Lower leg skin (tissue), 4 donors: ENCODE results near the gene TNFRSF17. TPM values are rescaled to one million over a fixed set of nuclear protein-coding genes. Genes with fewer than 3 reads are reported as not detected.
"Not testable (repeated sequence)": the region's sequence is repeated elsewhere in the genome, so short reads cannot be mapped to it uniquely, and the experiment has no call there.

Source experiments
- DNase-seq, 2 donors: peaks; one replicate each; pipeline ENCODE4 v3.0.0-alpha.2; 2019; ENCODE audit warnings: low spot score in 2 of 2
- H3K4me3 ChIP-seq: fragments of 200-600 bp; sonication (generic); 2 replicates; pipeline ENCODE4 v1.5.1; 2017; ENCODE audit warnings: mild to moderate bottlenecking, low read depth; ENCODE audit not compliant: poor library complexity, severe bottlenecking
- CTCF ChIP-seq, 3 donors: fragments of 450-650 bp; IDR thresholded peaks; one replicate each; pipeline ENCODE4 v1.5.1; 2016; ENCODE audit warnings: antibody characterized with exemption in 3 of 3, mild to moderate bottlenecking in 3 of 3, moderate library complexity in 2 of 3
- POLR2A ChIP-seq, 2 donors: fragments of 450-650 bp; IDR thresholded peaks; one replicate each; pipeline ENCODE4 v1.6.1; 2016 to 2017; ENCODE audit warnings: antibody characterized with exemption in 2 of 2, mild to moderate bottlenecking in 1 of 2, moderate library complexity in 1 of 2
- WGBS, 2 donors: methylation state at CpG; one replicate each; pipeline ENCODE4 v1.1.5; 2018; 5-methylcytosine and 5-hydroxymethylcytosine counted together
- intact Hi-C: fragments of 100-400 bp; cut with DNase I; formaldehyde crosslinking; loops from one replicate; pipeline ENCODE4 v1.15.0; 2023; ENCODE audit warnings: low total_unique reads
- total RNA-seq, 4 donors: library from RNA; depleted of rRNA; stranded (reverse); fragments of >200 nt; gene quantifications; one replicate each; pipeline ENCODE4 v1.1.0, GENCODE V29; 2016

TNFRSF17 gene
- total RNA-seq, 4 donors from 2014 or later = not detected

- intact Hi-C loops = no loop called here
Measured at GRCh38 chr16:11957591-11958395, 7.2 kb upstream of the TNFRSF17 start.

GRCh38 chr16:11962457-11962856, 2.6 kb upstream of the TNFRSF17 start:
- not testable (repeated sequence) for DNase-seq, H3K4me3 ChIP-seq
- intact Hi-C loops = loop anchor here (10.0 kb wide), 1 partner anchor 102 kb away; no protein-coding TSS in a partner anchor
- 85 to 97% methylated on average over 5 of the region's 5 CpGs for WGBS, 2 donors

More at GRCh38 chr16:11957591-11958395, 7.2 kb upstream of the TNFRSF17 start:
- 85 to 90% methylated on average over 10 of the region's 10 CpGs for WGBS, 2 donors
- no peak overlapping the region for H3K4me3 ChIP-seq
- TF ChIP-seq CTCF (IDR thresholded peaks at IDR 0.05) = no peak
- no peak for TF ChIP-seq POLR2A (IDR thresholded peaks at IDR 0.05)
- peak in 1 of 2 donors; percentile 70 for DNase-seq

GRCh38 chr16:11962978-11963377, 2.0 kb upstream of the TNFRSF17 start:
- 92 to 94% methylated on average over 11 of the region's 11 CpGs for WGBS, 2 donors
- intact Hi-C loops = loop anchor here (10.0 kb wide), 1 partner anchor 102 kb away; no protein-coding TSS in a partner anchor
- DNase-seq = peak in 1 of 2 donors; percentile 57
- not testable (repeated sequence) for H3K4me3 ChIP-seq

- no peak for TF ChIP-seq POLR2A (IDR thresholded peaks at IDR 0.05)
- TF ChIP-seq CTCF (IDR thresholded peaks at IDR 0.05) = no peak
- 71 to 82% methylated on average over 6 of the region's 6 CpGs for WGBS, 2 donors
- DNase-seq = peak in 1 of 2 donors; percentile 50
- no peak overlapping the region for H3K4me3 ChIP-seq
- intact Hi-C loops = loop anchor here (10.0 kb wide), 1 partner anchor 101 kb away; no protein-coding TSS in a partner anchor
Measured at GRCh38 chr16:11963706-11964105, 1.3 kb upstream of the TNFRSF17 start.

GRCh38 chr16:11966173-11966572, 1.2 kb downstream of the TNFRSF17 start:
- 85 to 89% methylated on average over 7 of the region's 7 CpGs for WGBS, 2 donors
- intact Hi-C loops = loop anchor here (10.0 kb wide), 1 partner anchor 99 kb away; no protein-coding TSS in a partner anchor
- DNase-seq = no peak
- no peak for TF ChIP-seq POLR2A (IDR thresholded peaks at IDR 0.05)
- no peak for TF ChIP-seq CTCF (IDR thresholded peaks at IDR 0.05)
- H3K4me3 ChIP-seq = no peak overlapping the region

GRCh38 chr16:11967195-11967911, 2.3 kb downstream of the TNFRSF17 start:
- TF ChIP-seq POLR2A (IDR thresholded peaks at IDR 0.05) (no peak), CTCF (IDR thresholded peaks at IDR 0.05) (no peak)
- intact Hi-C loops = loop anchor here (10.0 kb wide), 1 partner anchor 97 kb away; no protein-coding TSS in a partner anchor
- DNase-seq = no peak
- H3K4me3 ChIP-seq = no peak overlapping the region
- WGBS, 2 donors = 84 to 85% methylated on average over 17 of the region's 17 CpGs
